M059J (cell line): ENCODE measurements around the gene CHKA. TPM values are rescaled to one million over a fixed set of nuclear protein-coding genes. Genes with fewer than 3 reads are reported as not detected.

Source experiments
- total RNA-seq: library from RNA; depleted of rRNA; stranded (reverse); fragments of >200 nt; shearing (Covaris generic); gene quantifications from 2 replicates; pipeline ENCODE4 v1.2.3, GENCODE V29; 2014; rRNA removed

Gene CHKA
- total RNA-seq, 1 experiment from 2014 or later, result 13.7 TPM

Other genes with a start within 250 kb of the CHKA start
- 56.3 and 75.4 TPM in 2 replicates for gene UNC93B1, start 117.3 kb downstream of the CHKA start, total RNA-seq
- 11.0 and 16.8 TPM in 2 replicates for gene ALDH3B1, start 111.1 kb downstream of the CHKA start, total RNA-seq
- 290 and 295 TPM in 2 replicates for gene NDUFS8, start 90.7 kb downstream of the CHKA start, total RNA-seq
- 29.0 and 33.9 TPM in 2 replicates for gene TCIRG1, start 82.4 kb downstream of the CHKA start, total RNA-seq
- gene KMT5B, start 91.9 kb upstream of the CHKA start, total RNA-seq, result 28.6 and 61.2 TPM in 2 replicates
- gene C11orf24, start 150.6 kb upstream of the CHKA start, total RNA-seq, result 42.3 and 59.2 TPM in 2 replicates
- 10.1 and 19.7 TPM in 2 replicates for gene LRP5, start 191.2 kb upstream of the CHKA start, total RNA-seq